Brain microvascular endothelial cell (primary cell): Measurements from ENCODE around the gene RCAN3.

Experiments
- DNase-seq: peaks from one replicate; pipeline ENCODE4 v3.0.0-alpha.2; 2020
- H3K27ac ChIP-seq: fragments of 250-450 bp; sonication (Bioruptor Pico); 2 replicates; pipeline ENCODE4 v1.5.1; 2020; ENCODE audit warnings: mild to moderate bottlenecking, moderate library complexity
- H3K27me3 ChIP-seq: fragments of 250-450 bp; sonication (Bioruptor Pico); replicated peaks from 2 replicates; pipeline ENCODE4 v1.5.1; 2020; ENCODE audit warnings: mild to moderate bottlenecking
- H3K36me3 ChIP-seq: fragments of 250-450 bp; sonication (Bioruptor Pico); replicated peaks from 2 replicates; pipeline ENCODE4 v1.5.1; 2020; ENCODE audit warnings: mild to moderate bottlenecking
- H3K4me3 ChIP-seq: 2 replicates; pipeline ENCODE4 v1.5.1; 2011; ENCODE audit warnings: low read depth, mild to moderate bottlenecking, control low read depth, low read length, moderate library complexity
- CTCF ChIP-seq: IDR thresholded peaks from 2 replicates; pipeline ENCODE4 v1.5.1; 2011; ENCODE audit warnings: low read depth, mild to moderate bottlenecking, moderate library complexity, low read length, control low read depth, inconsistent platforms; ENCODE audit errors: missing control alignments
- in situ Hi-C: cut with HindIII; loops from 2 replicates; pipeline ENCODE4 v1.10.0; 2017; ENCODE audit warnings: low sequenced_read_pairs, low pct_ligation_motif_present

Gene RCAN3

GRCh38 chr1:24504560-24504959 is 1.9 kb downstream of the RCAN3 start:
- no peak overlapping the region for H3K4me3 ChIP-seq

GRCh38 chr1:24505816-24506215 is 3.2 kb downstream of the RCAN3 start:
- no peaks in the 10 kb centered on the region for H3K27me3 ChIP-seq
- H3K4me3 ChIP-seq: no peak overlapping the region
- no peak overlapping the region for H3K27ac ChIP-seq
- H3K36me3 ChIP-seq: no peaks in the 10 kb centered on the region
- TF ChIP-seq CTCF: no peak
- in situ Hi-C loops: no loop called here
- DNase-seq: no peak

More at GRCh38 chr1:24504560-24504959, 1.9 kb downstream of the RCAN3 start:
- in situ Hi-C loops: no loop called here
- Histone ChIP-seq H3K27ac (no peak overlapping the region), H3K27me3 (no peaks in the 10 kb centered on the region), H3K36me3 (no peaks in the 10 kb centered on the region)
- DNase-seq: no peak
- no peak for TF ChIP-seq CTCF

- in situ Hi-C loops: no loop called here
- Histone ChIP-seq H3K4me3 (no peak overlapping the region), H3K27me3 (no peaks in the 10 kb centered on the region), H3K36me3 (no peaks in the 10 kb centered on the region), H3K27ac (no peak overlapping the region)
- no peak for TF ChIP-seq CTCF
- DNase-seq: no peak
These were observed 4.2 kb downstream of the RCAN3 start for GRCh38 chr1:24506691-24507381.

GRCh38 chr1:24507405-24507804 is 4.8 kb downstream of the RCAN3 start:
- Histone ChIP-seq H3K27ac (no peak overlapping the region), H3K36me3 (no peaks in the 10 kb centered on the region), H3K27me3 (no peaks in the 10 kb centered on the region), H3K4me3 (no peak overlapping the region)
- in situ Hi-C loops: no loop called here
- TF ChIP-seq CTCF: no peak
- no peak for DNase-seq

- no peak for TF ChIP-seq CTCF
- no peaks in the 10 kb centered on the region for H3K27me3 ChIP-seq
These were observed 6.3 kb downstream of the RCAN3 start for GRCh38 chr1:24508911-24509310.

GRCh38 chr1:24513706-24514105 is 11.1 kb downstream of the RCAN3 start:
- TF ChIP-seq CTCF: no peak
- Histone ChIP-seq H3K27ac (no peak overlapping the region), H3K4me3 (no peak overlapping the region), H3K36me3 (no peaks in the 10 kb centered on the region), H3K27me3 (no peaks in the 10 kb centered on the region)
- in situ Hi-C loops: no loop called here
- no peak for DNase-seq

More at GRCh38 chr1:24508911-24509310, 6.3 kb downstream of the RCAN3 start:
- no peak overlapping the region for H3K27ac ChIP-seq
- in situ Hi-C loops: no loop called here
- no peak overlapping the region for H3K4me3 ChIP-seq
- H3K36me3 ChIP-seq: no peaks in the 10 kb centered on the region
- no peak for DNase-seq
